H9 (cell line): ENCODE results near the gene MED7. TPM values are rescaled to one million over a fixed set of nuclear protein-coding genes. Genes with fewer than 3 reads are reported as not detected.

Experiments
- DNase-seq: peaks from one replicate; pipeline ENCODE4 v3.0.0-alpha.2; 2017
- H2AFZ ChIP-seq: one replicate; pipeline ENCODE4 v1.6.1; 2013; ENCODE audit warnings: mild to moderate bottlenecking, low read length, control low read depth, moderate library complexity
- H2AK5ac ChIP-seq: 2 replicates; pipeline ENCODE4 v1.6.1; 2013; ENCODE audit warnings: low read length, control low read depth, mixed read lengths; ENCODE audit not compliant: insufficient read length
- H2BK120ac ChIP-seq: one replicate; pipeline ENCODE4 v1.6.1; 2013; ENCODE audit warnings: low read depth, mild to moderate bottlenecking, low read length, control low read depth, inconsistent platforms; ENCODE audit not compliant: poor library complexity, severe bottlenecking
- H2BK12ac ChIP-seq: 2 replicates; pipeline ENCODE4 v1.6.1; 2013; ENCODE audit warnings: low read length, control low read depth, mixed read lengths, low read depth; ENCODE audit not compliant: insufficient read length
- H2BK15ac ChIP-seq: 2 replicates; pipeline ENCODE4 v1.6.1; 2013; ENCODE audit warnings: low read depth, low read length, control low read depth
- H2BK20ac ChIP-seq: one replicate; pipeline ENCODE4 v1.6.1; 2013; ENCODE audit warnings: low read depth, mild to moderate bottlenecking, low read length, control low read depth, inconsistent platforms; ENCODE audit not compliant: poor library complexity, severe bottlenecking
- H2BK5ac ChIP-seq: 2 replicates; pipeline ENCODE4 v1.6.1; 2013; ENCODE audit warnings: low read length, control low read depth, mixed read lengths; ENCODE audit not compliant: insufficient read length
- H3K14ac ChIP-seq: 2 replicates; pipeline ENCODE4 v1.6.1; 2013; ENCODE audit warnings: low read length, control low read depth; ENCODE audit not compliant: insufficient read depth
- H3K18ac ChIP-seq: 2 replicates; pipeline ENCODE4 v1.6.1; 2013; ENCODE audit warnings: low read depth, mild to moderate bottlenecking, mixed read lengths, low read length, control low read depth; ENCODE audit not compliant: insufficient read length
- H3K23ac ChIP-seq: 2 replicates; pipeline ENCODE4 v1.6.1; 2013; ENCODE audit warnings: low read length, control low read depth, mixed read lengths, low read depth; ENCODE audit not compliant: insufficient read length
- H3K23me2 ChIP-seq: 2 replicates; pipeline ENCODE4 v1.6.1; 2013; ENCODE audit warnings: low read depth, mild to moderate bottlenecking, mixed read lengths, low read length, control low read depth; ENCODE audit not compliant: insufficient read length, poor library complexity, severe bottlenecking
- H3K27ac ChIP-seq: 2 replicates; pipeline ENCODE4 v1.5.1; 2013; ENCODE audit warnings: low read length, control low read depth, mixed read lengths, low read depth; ENCODE audit not compliant: insufficient read length
- H3K27me3 ChIP-seq: 2 replicates; pipeline ENCODE4 v1.6.1; 2013; ENCODE audit warnings: low read length, control low read depth, inconsistent platforms; ENCODE audit not compliant: insufficient read depth
- H3K4ac ChIP-seq: 2 replicates; pipeline ENCODE4 v1.6.1; 2013; ENCODE audit warnings: low read depth, mild to moderate bottlenecking, control low read depth, inconsistent platforms, low read length, moderate library complexity
- H3K4me1 ChIP-seq: 2 replicates; pipeline ENCODE4 v1.6.1; 2013; ENCODE audit warnings: low read length, control low read depth, inconsistent platforms; ENCODE audit not compliant: insufficient read depth
- H3K4me2 ChIP-seq: 2 replicates; pipeline ENCODE4 v1.6.1; 2013; ENCODE audit warnings: low read length, control low read depth, mixed read lengths; ENCODE audit not compliant: insufficient read length, insufficient read depth
- H3K56ac ChIP-seq: 2 replicates; pipeline ENCODE4 v1.6.1; 2013; ENCODE audit warnings: low read depth, mild to moderate bottlenecking, mixed read lengths, low read length, control low read depth; ENCODE audit not compliant: insufficient read length
- H3K79me1 ChIP-seq: 2 replicates; pipeline ENCODE4 v1.6.1; 2013; ENCODE audit warnings: low read depth, mild to moderate bottlenecking, moderate library complexity, low read length, control low read depth, inconsistent platforms; ENCODE audit not compliant: insufficient read depth, poor library complexity, severe bottlenecking
- H3K79me2 ChIP-seq: 2 replicates; pipeline ENCODE4 v1.6.1; 2013; ENCODE audit warnings: low read length, control low read depth, inconsistent platforms; ENCODE audit not compliant: insufficient read depth
- H3K9ac ChIP-seq: 2 replicates; pipeline ENCODE4 v1.6.1; 2013; ENCODE audit warnings: low read length, control low read depth, mixed read lengths; ENCODE audit not compliant: insufficient read length; ENCODE audit errors: extremely low read depth
- H3K9me3 ChIP-seq: one replicate; pipeline ENCODE4 v1.6.1; 2013; ENCODE audit warnings: low read depth, low read length, inconsistent platforms; ENCODE audit not compliant: control insufficient read depth
- H3T11ph ChIP-seq: one replicate; pipeline ENCODE4 v1.6.1; 2013; ENCODE audit warnings: mild to moderate bottlenecking, low read length, control low read depth, inconsistent platforms
- H4K20me1 ChIP-seq: one replicate; pipeline ENCODE4 v1.6.1; 2013; ENCODE audit not compliant: control insufficient read depth, insufficient read length, insufficient read depth
- H4K5ac ChIP-seq: 2 replicates; pipeline ENCODE4 v1.6.1; 2013; ENCODE audit warnings: low read depth, mild to moderate bottlenecking, mixed read lengths, low read length, control low read depth; ENCODE audit not compliant: insufficient read length
- H4K8ac ChIP-seq: replicated peaks from 2 replicates; pipeline ENCODE4 v1.6.1; 2013; ENCODE audit warnings: low read length, control low read depth, mixed read lengths, low read depth; ENCODE audit not compliant: insufficient read length
- H4K91ac ChIP-seq: 2 replicates; pipeline ENCODE4 v1.6.1; 2013; ENCODE audit warnings: low read depth, mild to moderate bottlenecking, moderate library complexity, mixed read lengths, low read length, control low read depth; ENCODE audit not compliant: insufficient read length
- H3K27ac Mint-ChIP-seq, 3 experiments: 2 replicates in 2 of 3; 3 replicates in 1 of 3; pipeline ENCODE4 v1.8.0; 2020 to 2021; ENCODE audit warnings: mixed read lengths in 3 of 3, mild to moderate bottlenecking in 1 of 3, moderate library complexity in 1 of 3
- H3K27me3 Mint-ChIP-seq: 2 replicates; pipeline ENCODE4 v1.8.0; 2021; ENCODE audit warnings: low read depth, mild to moderate bottlenecking, moderate library complexity, mixed read lengths
- H3K36me3 Mint-ChIP-seq, 3 experiments: 2 replicates in 2 of 3; 3 replicates in 1 of 3; pipeline ENCODE4 v1.8.0; 2020 to 2021; ENCODE audit warnings: low read depth in 3 of 3, mixed read lengths in 3 of 3; ENCODE audit not compliant: insufficient read depth in 1 of 3
- H3K4me1 Mint-ChIP-seq, 2 experiments: 2 replicates each; pipeline ENCODE4 v1.8.0; 2020; ENCODE audit warnings: mixed read lengths in 2 of 2
- H3K4me3 Mint-ChIP-seq, 2 experiments: 2 replicates in 1 of 2; 3 replicates in 1 of 2; pipeline ENCODE4 v1.8.0; 2020 to 2021; ENCODE audit warnings: mild to moderate bottlenecking in 2 of 2, mixed read lengths in 2 of 2, moderate library complexity in 1 of 2
- H3K9me3 Mint-ChIP-seq, 2 experiments: 2 replicates in 1 of 2; 3 replicates in 1 of 2; pipeline ENCODE4 v1.8.0; 2020; ENCODE audit warnings: mild to moderate bottlenecking in 2 of 2, mixed read lengths in 2 of 2, moderate library complexity in 1 of 2
- WGBS: extraction: QIAGEN DNeasy Blood & Tissue Kit; methylation state at CpG from one replicate; pipeline ENCODE4 v1.1.7; 2013; ENCODE audit warnings: missing lambda C conversion rate, low lambda C conversion rate, mixed read lengths; ENCODE audit not compliant: insufficient read length; ENCODE audit errors: extremely low coverage; 5-methylcytosine and 5-hydroxymethylcytosine counted together
- total RNA-seq: library from RNA; stranded (reverse); gene quantifications from 2 replicates; pipeline ENCODE4 v1.2.1, GENCODE V29; 2021
- TF ChIP-seq, protein P1 (sequence below): fragments of 200-600 bp; sonication (generic); conservative IDR thresholded peaks from 3 replicates; pipeline ENCODE4 v1.8.0; 2021; ENCODE audit warnings: antibody characterized with exemption, mild to moderate bottlenecking

The MED7 gene
- total RNA-seq, 1 experiment from 2014 or later: 10.7 TPM

DNA sequence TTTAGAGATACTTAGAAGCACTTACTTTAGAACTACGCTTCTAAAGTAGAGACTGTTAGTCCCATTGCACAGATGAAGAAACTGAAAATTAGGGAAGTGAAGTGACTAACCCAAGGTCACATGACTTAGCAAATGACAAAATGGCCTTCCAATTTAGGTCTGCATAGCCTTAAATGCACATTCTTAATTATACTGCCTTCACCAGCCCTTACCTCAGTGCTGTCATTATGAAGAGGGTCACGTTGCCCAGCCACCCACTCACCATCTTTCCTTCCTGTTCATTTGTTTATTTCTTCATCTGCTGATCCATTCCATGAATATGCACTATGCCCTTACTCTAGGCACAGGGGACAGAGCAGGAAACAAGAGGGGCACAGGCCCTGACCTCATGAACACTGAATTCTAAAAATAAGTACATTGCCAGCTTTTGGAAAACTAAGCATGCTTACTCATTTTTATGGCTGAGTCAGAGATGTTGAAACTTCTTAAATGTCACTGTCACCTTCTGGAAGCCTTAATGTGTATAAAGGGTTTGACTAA, 42.5 kb downstream of the MED7 start:
- H3K79me2 ChIP-seq: no peaks in the 10 kb centered on the region
- TF ChIP-seq, protein P1, sequence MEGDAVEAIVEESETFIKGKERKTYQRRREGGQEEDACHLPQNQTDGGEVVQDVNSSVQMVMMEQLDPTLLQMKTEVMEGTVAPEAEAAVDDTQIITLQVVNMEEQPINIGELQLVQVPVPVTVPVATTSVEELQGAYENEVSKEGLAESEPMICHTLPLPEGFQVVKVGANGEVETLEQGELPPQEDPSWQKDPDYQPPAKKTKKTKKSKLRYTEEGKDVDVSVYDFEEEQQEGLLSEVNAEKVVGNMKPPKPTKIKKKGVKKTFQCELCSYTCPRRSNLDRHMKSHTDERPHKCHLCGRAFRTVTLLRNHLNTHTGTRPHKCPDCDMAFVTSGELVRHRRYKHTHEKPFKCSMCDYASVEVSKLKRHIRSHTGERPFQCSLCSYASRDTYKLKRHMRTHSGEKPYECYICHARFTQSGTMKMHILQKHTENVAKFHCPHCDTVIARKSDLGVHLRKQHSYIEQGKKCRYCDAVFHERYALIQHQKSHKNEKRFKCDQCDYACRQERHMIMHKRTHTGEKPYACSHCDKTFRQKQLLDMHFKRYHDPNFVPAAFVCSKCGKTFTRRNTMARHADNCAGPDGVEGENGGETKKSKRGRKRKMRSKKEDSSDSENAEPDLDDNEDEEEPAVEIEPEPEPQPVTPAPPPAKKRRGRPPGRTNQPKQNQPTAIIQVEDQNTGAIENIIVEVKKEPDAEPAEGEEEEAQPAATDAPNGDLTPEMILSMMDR: no peak
- H3K14ac ChIP-seq: no peak overlapping the region
- H4K91ac ChIP-seq: no peak overlapping the region
- no peaks in the 10 kb centered on the region for H3K23me2 ChIP-seq
- H4K5ac ChIP-seq: no peak overlapping the region
- H2BK120ac ChIP-seq: no peak overlapping the region
- H3K4me1 ChIP-seq: no peaks in the 10 kb centered on the region
- no peak overlapping the region for H2BK15ac ChIP-seq
- no peak overlapping the region for H2AK5ac ChIP-seq
- Mint-ChIP-seq H3K4me3 (no peak overlapping the region), H3K27ac (no peak overlapping the region), H3K36me3 (no peaks in the 10 kb centered on the region), H3K9me3 (no peaks in the 10 kb centered on the region), H3K4me1 (no peaks in the 10 kb centered on the region), H3K27me3 (no peaks in the 10 kb centered on the region)
- no peak overlapping the region for H3K4ac ChIP-seq
- H3K9me3 ChIP-seq: no peaks in the 10 kb centered on the region
- WGBS: no CpG with 5 or more reads among the region's 2 CpGs
- no peak overlapping the region for H3K27ac ChIP-seq
- no peak overlapping the region for H3K23ac ChIP-seq
- H3K18ac ChIP-seq: no peak overlapping the region
- no peak overlapping the region for H2AFZ ChIP-seq
- no peaks in the 10 kb centered on the region for H4K20me1 ChIP-seq
- H3K56ac ChIP-seq: no peak overlapping the region
- no peak overlapping the region for H4K8ac ChIP-seq
- no peak for DNase-seq
- H3K9ac ChIP-seq: no peak overlapping the region
- no peak overlapping the region for H2BK20ac ChIP-seq
- no peak overlapping the region for H2BK5ac ChIP-seq
- H3K4me2 ChIP-seq: no peak overlapping the region
- H3T11ph ChIP-seq: no peak overlapping the region
- no peaks in the 10 kb centered on the region for H3K79me1 ChIP-seq
- no peak overlapping the region for H2BK12ac ChIP-seq
- no peaks in the 10 kb centered on the region for H3K27me3 ChIP-seq
